GM04504 (cell line): ENCODE results near the gene CRHR1.

Experiments used
- DNase-seq: peaks from one replicate; pipeline ENCODE4 v3.0.0-alpha.2; 2012; ENCODE audit warnings: low read depth

Gene CRHR1

DNA sequence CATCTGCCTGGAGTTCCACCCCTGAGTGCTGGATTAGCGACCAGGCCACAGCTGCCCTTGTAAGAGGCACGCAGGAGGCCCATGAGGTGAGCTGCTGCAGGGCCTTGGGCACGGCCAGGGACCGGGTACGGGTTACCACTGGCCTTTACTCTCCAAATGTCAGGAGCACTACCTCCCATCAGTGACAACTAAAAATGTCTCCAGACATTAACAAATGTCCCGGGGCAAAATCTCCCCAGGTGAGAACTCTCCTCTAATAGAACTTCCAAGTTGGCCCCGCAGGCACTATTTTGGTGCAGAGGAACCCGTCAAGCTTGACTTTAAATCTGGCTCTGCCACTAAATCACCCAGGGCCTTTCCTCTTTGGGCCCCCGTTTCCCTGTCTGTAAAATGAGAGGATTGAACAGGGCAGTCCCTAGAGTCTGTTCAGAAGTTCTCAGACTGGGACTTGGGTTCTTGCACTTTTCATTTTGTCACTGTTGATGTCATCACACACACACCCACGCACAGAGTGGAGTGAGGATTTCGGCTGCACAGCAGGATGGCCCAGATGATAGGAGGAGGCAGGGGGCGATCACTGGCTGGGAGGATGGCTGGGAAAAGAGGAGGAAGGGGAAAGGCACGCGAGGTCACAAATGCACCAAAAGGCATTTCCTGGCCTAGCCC lies 85.7 kb downstream of the CRHR1 start:
- no peak for DNase-seq

GRCh38 chr17:45870342-45870974 lies 86.3 kb downstream of the CRHR1 start:
- no peak for DNase-seq

DNA sequence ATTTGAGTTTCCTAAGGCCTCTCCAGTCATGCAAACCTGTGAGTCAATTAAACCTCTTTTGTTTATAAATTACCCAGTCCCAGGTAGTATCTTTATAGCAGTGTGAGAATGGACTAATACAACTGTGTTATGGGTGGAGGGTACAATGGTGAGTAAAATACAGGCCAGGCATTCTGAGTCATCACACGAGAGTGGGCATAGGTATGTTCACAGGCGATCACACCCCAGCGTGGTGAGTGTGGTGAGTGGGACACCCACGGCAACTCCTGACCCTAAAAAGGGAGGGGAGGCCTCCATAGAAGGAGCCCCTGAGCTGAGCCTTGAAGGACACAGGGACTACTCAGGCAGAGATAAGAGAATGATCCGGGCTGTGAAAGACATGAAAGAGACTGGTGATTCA lies 87.6 kb downstream of the CRHR1 start:
- no peak for DNase-seq

DNA sequence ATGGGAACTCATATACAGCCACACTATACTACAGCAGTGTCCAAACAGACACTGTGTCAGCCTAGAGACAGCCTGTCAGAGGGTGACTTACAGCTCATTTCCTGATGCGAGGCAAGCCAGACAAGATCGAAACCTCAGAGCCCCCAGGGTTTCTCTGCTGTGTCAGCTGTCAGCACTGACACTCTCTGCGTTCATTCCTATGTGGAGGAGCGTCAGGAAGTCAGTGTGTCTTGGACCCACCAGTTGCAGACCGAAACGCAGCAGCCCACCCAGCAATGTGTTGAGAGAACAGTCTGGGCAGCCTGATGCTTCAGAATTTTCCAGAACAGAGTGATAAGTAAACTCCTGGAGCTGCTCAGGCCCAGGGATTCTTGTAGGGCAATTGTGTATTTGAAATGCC lies 89.6 kb downstream of the CRHR1 start:
- DNase-seq, result no peak

DNA sequence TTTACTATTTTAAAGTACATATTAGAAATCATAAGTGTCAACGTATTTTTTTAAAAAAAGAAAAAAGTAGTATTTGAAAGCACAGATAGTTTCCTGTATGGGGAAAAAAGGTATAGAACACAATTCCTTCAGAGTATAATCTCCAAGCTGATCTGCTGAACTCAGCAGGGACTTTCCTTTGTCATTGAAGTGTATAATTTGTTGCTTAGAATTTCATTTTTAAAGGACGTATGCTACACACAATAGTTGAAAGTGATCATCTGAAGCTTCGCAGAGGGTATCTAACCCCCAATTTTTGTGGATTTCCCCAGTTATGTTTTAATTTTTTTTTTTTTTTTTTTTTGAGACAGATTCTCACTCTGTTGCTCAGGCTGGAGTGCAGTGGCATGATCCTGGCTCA lies 90.0 kb downstream of the CRHR1 start:
- no peak for DNase-seq

DNA sequence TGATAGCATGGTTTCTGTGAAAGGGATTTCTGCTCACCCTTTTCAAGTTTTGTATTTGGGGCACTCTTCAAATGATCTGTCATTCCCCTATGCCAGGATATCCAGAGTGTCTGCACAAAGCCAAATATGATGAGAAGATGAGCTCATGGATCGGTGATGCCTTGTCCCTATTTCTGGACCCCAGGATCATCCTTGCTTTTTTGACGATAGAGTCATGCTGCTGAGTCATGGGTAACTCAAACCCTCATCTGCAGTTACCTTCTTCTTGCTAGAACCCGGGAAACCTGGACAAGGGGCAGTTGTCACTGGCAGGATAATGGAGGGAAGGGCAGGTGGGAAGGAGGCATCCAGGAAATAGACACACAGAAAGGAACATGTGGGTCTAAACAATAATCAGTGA lies 92.4 kb downstream of the CRHR1 start:
- no peak for DNase-seq

GRCh38 chr17:45877467-45877866 lies 93.3 kb downstream of the CRHR1 start:
- no peak for DNase-seq

GRCh38 chr17:45883063-45883462 lies 98.9 kb downstream of the CRHR1 start:
- DNase-seq, result no peak
